Astrocyte (in vitro differentiated cells and primary cell): ENCODE measurements around the gene FAT3. TPM values are rescaled to one million over a fixed set of nuclear protein-coding genes. Genes with fewer than 3 reads are reported as not detected.

Experiments
- DNase-seq: peaks from one replicate; pipeline ENCODE4 v3.0.0-alpha.2; 2010; ENCODE audit warnings: low read depth
- FAIRE-seq: peaks from 2 replicates; lab custom pipeline; 2011; peaks lifted over from hg19 to GRCh38; lab: Jason Lieb, UNC
- H2AFZ ChIP-seq: 2 replicates; pipeline ENCODE4 v1.6.0; 2012; ENCODE audit warnings: low read depth, low read length, inconsistent platforms
- H3K27ac ChIP-seq: 2 replicates; pipeline ENCODE4 v1.5.1; 2011; ENCODE audit warnings: low read depth, low read length, inconsistent platforms
- H3K27me3 ChIP-seq: 2 replicates; pipeline ENCODE4 v1.6.0; 2011; ENCODE audit warnings: low read length, inconsistent platforms; ENCODE audit not compliant: insufficient read depth
- H3K36me3 ChIP-seq: 2 replicates; pipeline ENCODE4 v1.5.1; 2011; ENCODE audit warnings: low read length, inconsistent platforms; ENCODE audit not compliant: insufficient read depth
- H3K4me1 ChIP-seq: 2 replicates; pipeline ENCODE4 v1.5.1; 2011; ENCODE audit warnings: low read length, inconsistent platforms; ENCODE audit not compliant: insufficient read depth
- H3K4me2 ChIP-seq: 2 replicates; pipeline ENCODE4 v1.6.0; 2012; ENCODE audit warnings: low read length, inconsistent platforms
- H3K4me3 ChIP-seq: 2 replicates; pipeline ENCODE4 v1.5.1; 2011; ENCODE audit warnings: low read depth, mild to moderate bottlenecking, low read length, inconsistent platforms; ENCODE audit not compliant: insufficient read depth
- H3K79me2 ChIP-seq: 2 replicates; pipeline ENCODE4 v1.6.0; 2012; ENCODE audit warnings: mild to moderate bottlenecking, low read length, inconsistent platforms; ENCODE audit not compliant: insufficient read depth
- H3K9ac ChIP-seq: 2 replicates; pipeline ENCODE4 v1.6.0; 2012; ENCODE audit warnings: mild to moderate bottlenecking, low read length, inconsistent platforms
- H3K9me3 ChIP-seq: 2 replicates; pipeline ENCODE4 v1.5.1; 2012; ENCODE audit warnings: low read depth, mild to moderate bottlenecking, low read length, inconsistent platforms; ENCODE audit not compliant: insufficient read depth
- H4K20me1 ChIP-seq: 2 replicates; pipeline ENCODE4 v1.6.0; 2012; ENCODE audit warnings: low read length, inconsistent platforms; ENCODE audit not compliant: insufficient read depth
- H3K27ac Mint-ChIP-seq: one replicate; pipeline ENCODE4 v1.8.0; 2021; ENCODE audit warnings: mild to moderate bottlenecking, mixed read lengths; ENCODE audit not compliant: unreplicated experiment
- H3K27me3 Mint-ChIP-seq: one replicate; pipeline ENCODE4 v1.8.0; 2021; ENCODE audit warnings: low read depth, mixed read lengths; ENCODE audit not compliant: unreplicated experiment
- H3K36me3 Mint-ChIP-seq: one replicate; pipeline ENCODE4 v1.8.0; 2021; ENCODE audit warnings: low read depth, mixed read lengths; ENCODE audit not compliant: unreplicated experiment
- H3K4me1 Mint-ChIP-seq: one replicate; pipeline ENCODE4 v1.8.0; 2021; ENCODE audit warnings: low read depth, mixed read lengths; ENCODE audit not compliant: unreplicated experiment
- H3K4me3 Mint-ChIP-seq: one replicate; pipeline ENCODE4 v1.8.0; 2021; ENCODE audit warnings: mild to moderate bottlenecking, moderate library complexity, mixed read lengths; ENCODE audit not compliant: unreplicated experiment
- H3K9me3 Mint-ChIP-seq: one replicate; pipeline ENCODE4 v1.8.0; 2021; ENCODE audit warnings: mild to moderate bottlenecking, mixed read lengths; ENCODE audit not compliant: unreplicated experiment
- EZH2 ChIP-seq: IDR thresholded peaks from 2 replicates; pipeline ENCODE4 v1.6.1; 2012; ENCODE audit warnings: mild to moderate bottlenecking, low read length, inconsistent platforms; ENCODE audit not compliant: insufficient read depth
- total RNA-seq: library from RNA; stranded (reverse); gene quantifications from 2 replicates; pipeline ENCODE4 v1.2.1, GENCODE V29; 2021
- TF ChIP-seq, protein P1 (sequence below): IDR thresholded peaks from 2 replicates; pipeline ENCODE4 v1.5.1; 2011; ENCODE audit warnings: low read depth, mild to moderate bottlenecking, inconsistent platforms, low read length, moderate library complexity; ENCODE audit not compliant: insufficient read depth

Gene FAT3
- total RNA-seq, 1 donor from 2014 or later = 37.0 TPM

- H3K27me3 ChIP-seq = no peaks in the 10 kb centered on the region
- no peaks in the 10 kb centered on the region for H3K36me3 Mint-ChIP-seq
- no peak overlapping the region for H3K27ac Mint-ChIP-seq
- TF ChIP-seq EZH2 = no peak
- TF ChIP-seq, protein P1, sequence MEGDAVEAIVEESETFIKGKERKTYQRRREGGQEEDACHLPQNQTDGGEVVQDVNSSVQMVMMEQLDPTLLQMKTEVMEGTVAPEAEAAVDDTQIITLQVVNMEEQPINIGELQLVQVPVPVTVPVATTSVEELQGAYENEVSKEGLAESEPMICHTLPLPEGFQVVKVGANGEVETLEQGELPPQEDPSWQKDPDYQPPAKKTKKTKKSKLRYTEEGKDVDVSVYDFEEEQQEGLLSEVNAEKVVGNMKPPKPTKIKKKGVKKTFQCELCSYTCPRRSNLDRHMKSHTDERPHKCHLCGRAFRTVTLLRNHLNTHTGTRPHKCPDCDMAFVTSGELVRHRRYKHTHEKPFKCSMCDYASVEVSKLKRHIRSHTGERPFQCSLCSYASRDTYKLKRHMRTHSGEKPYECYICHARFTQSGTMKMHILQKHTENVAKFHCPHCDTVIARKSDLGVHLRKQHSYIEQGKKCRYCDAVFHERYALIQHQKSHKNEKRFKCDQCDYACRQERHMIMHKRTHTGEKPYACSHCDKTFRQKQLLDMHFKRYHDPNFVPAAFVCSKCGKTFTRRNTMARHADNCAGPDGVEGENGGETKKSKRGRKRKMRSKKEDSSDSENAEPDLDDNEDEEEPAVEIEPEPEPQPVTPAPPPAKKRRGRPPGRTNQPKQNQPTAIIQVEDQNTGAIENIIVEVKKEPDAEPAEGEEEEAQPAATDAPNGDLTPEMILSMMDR = no peak
- no peak overlapping the region for H3K27ac ChIP-seq
- H3K27me3 Mint-ChIP-seq = no peaks in the 10 kb centered on the region
- H3K9me3 ChIP-seq = no peaks in the 10 kb centered on the region
- no peaks in the 10 kb centered on the region for H3K79me2 ChIP-seq
- H3K4me3 Mint-ChIP-seq = no peak overlapping the region
- no peak overlapping the region for H3K9ac ChIP-seq
- no peak overlapping the region for H3K4me2 ChIP-seq
- H3K4me3 ChIP-seq = no peak overlapping the region
- no peaks in the 10 kb centered on the region for H3K9me3 Mint-ChIP-seq
- FAIRE-seq (no peak), DNase-seq (no peak)
- H3K36me3 ChIP-seq = no peaks in the 10 kb centered on the region
- peaks cover 2% of the 10 kb centered on the region for H3K4me1 Mint-ChIP-seq
- H2AFZ ChIP-seq = no peak overlapping the region
- H3K4me1 ChIP-seq = no peaks in the 10 kb centered on the region
- no peaks in the 10 kb centered on the region for H4K20me1 ChIP-seq
These were observed 21.2 kb downstream of the FAT3 start for GRCh38 chr11:92245700-92246271.

GRCh38 chr11:92246630-92247029, 22.0 kb downstream of the FAT3 start:
- H3K4me1 ChIP-seq = no peaks in the 10 kb centered on the region
- no peaks in the 10 kb centered on the region for H3K27me3 Mint-ChIP-seq
- no peaks in the 10 kb centered on the region for H3K9me3 ChIP-seq
- H2AFZ ChIP-seq = no peak overlapping the region
- H3K79me2 ChIP-seq = no peaks in the 10 kb centered on the region
- no peak overlapping the region for H3K27ac Mint-ChIP-seq
- TF ChIP-seq EZH2 = no peak
- TF ChIP-seq, protein P1 = no peak
- no peak overlapping the region for H3K4me3 ChIP-seq
- no peak overlapping the region for H3K4me2 ChIP-seq
- no peaks in the 10 kb centered on the region for H3K27me3 ChIP-seq
- peaks cover under 1% of the 10 kb centered on the region for H3K4me1 Mint-ChIP-seq
- H3K36me3 ChIP-seq = no peaks in the 10 kb centered on the region
- no peak overlapping the region for H3K27ac ChIP-seq
- DNase-seq = peak; percentile 10
- no peak overlapping the region for H3K9ac ChIP-seq
- H3K4me3 Mint-ChIP-seq = no peak overlapping the region
- H4K20me1 ChIP-seq = no peaks in the 10 kb centered on the region
- H3K36me3 Mint-ChIP-seq = no peaks in the 10 kb centered on the region
- no peak for FAIRE-seq
- H3K9me3 Mint-ChIP-seq = no peaks in the 10 kb centered on the region

DNA sequence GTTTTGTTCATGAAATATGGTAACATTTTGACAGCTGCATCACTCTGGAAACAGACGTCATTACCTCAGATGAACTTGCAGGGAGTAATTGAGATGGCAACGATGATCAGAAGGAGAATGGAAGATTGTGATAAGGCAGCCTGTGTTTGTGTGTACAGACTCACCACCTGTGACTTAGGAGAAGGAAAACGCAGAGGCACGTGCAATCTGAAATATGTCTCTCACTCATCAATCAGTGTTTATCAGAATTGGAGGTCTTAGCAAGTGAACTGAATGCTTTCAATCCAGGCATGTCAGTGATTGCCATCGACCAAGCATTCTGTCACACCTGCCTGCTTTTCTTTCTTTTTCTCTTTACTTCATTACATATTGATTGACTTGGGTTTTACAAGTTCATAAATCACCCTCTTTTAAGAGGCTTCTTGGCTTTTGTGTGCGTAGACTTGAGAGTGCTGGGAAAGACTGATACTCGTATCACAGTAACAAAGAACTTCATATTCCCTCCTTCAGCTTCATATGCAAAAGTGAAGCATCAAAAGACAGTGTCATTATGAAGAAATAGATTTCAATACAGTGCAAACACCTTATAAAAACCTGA, 24.6 kb downstream of the FAT3 start:
- Histone ChIP-seq H3K79me2 (no peaks in the 10 kb centered on the region), H3K9me3 (no peaks in the 10 kb centered on the region), H3K36me3 (no peaks in the 10 kb centered on the region), H3K9ac (no peak overlapping the region), H4K20me1 (no peaks in the 10 kb centered on the region), H3K4me3 (no peak overlapping the region), H3K4me2 (no peak overlapping the region), H2AFZ (no peak overlapping the region), H3K27ac (no peak overlapping the region), H3K27me3 (no peaks in the 10 kb centered on the region), H3K4me1 (no peaks in the 10 kb centered on the region)
- DNase-seq (no peak), FAIRE-seq (no peak)
- no peak overlapping the region for H3K4me3 Mint-ChIP-seq
- peaks cover 23% of the 10 kb centered on the region for H3K4me1 Mint-ChIP-seq
- H3K36me3 Mint-ChIP-seq = no peaks in the 10 kb centered on the region
- H3K27me3 Mint-ChIP-seq = no peaks in the 10 kb centered on the region
- H3K9me3 Mint-ChIP-seq = no peaks in the 10 kb centered on the region
- no peak overlapping the region for H3K27ac Mint-ChIP-seq
- TF ChIP-seq, protein P1 = no peak
- no peak for TF ChIP-seq EZH2
